Activated CD4-positive, alpha-beta T cell treated with anti-CD3 and anti-CD28 coated beads, Interleukin-2, amount 10 ng/mL, durations not matched to agents 24 days and 14 days (primary cell): ENCODE measurements around the gene COL4A2. TPM values are rescaled to one million over a fixed set of nuclear protein-coding genes. Genes with fewer than 3 reads are reported as not detected.
"Not testable (repeated sequence)": the region's sequence is repeated elsewhere in the genome, so short reads cannot be mapped to it uniquely, and the experiment has no call there.

Source experiments
- DNase-seq: peaks from one replicate; pipeline ENCODE4 v3.0.0; 2022
- H3K27ac Mint-ChIP-seq: one replicate; pipeline ENCODE4 v1.8.0; 2022; ENCODE audit warnings: mild to moderate bottlenecking, mixed read lengths
- H3K27me3 Mint-ChIP-seq: one replicate; pipeline ENCODE4 v1.8.0; 2022; ENCODE audit warnings: mixed read lengths
- H3K36me3 Mint-ChIP-seq: one replicate; pipeline ENCODE4 v1.8.0; 2022; ENCODE audit warnings: low read depth, mild to moderate bottlenecking, mixed read lengths
- H3K4me1 Mint-ChIP-seq: one replicate; pipeline ENCODE4 v1.8.0; 2021; ENCODE audit warnings: mixed read lengths
- H3K4me3 Mint-ChIP-seq: one replicate; pipeline ENCODE4 v1.8.0; 2022; ENCODE audit warnings: mild to moderate bottlenecking, moderate library complexity, mixed read lengths
- H3K9me3 Mint-ChIP-seq: one replicate; pipeline ENCODE4 v1.8.0; 2021; ENCODE audit warnings: mixed read lengths
- intact Hi-C: fragments of 100-400 bp; cut with micrococcal nuclease; formaldehyde crosslinking; loops from one replicate; pipeline ENCODE4 v1.15.1; 2023
- total RNA-seq: library from RNA; stranded (reverse); gene quantifications from 2 replicates; pipeline ENCODE4 v1.2.3, GENCODE V29; 2022

The COL4A2 gene
- total RNA-seq, 1 donor from 2014 or later, result not detected

DNA sequence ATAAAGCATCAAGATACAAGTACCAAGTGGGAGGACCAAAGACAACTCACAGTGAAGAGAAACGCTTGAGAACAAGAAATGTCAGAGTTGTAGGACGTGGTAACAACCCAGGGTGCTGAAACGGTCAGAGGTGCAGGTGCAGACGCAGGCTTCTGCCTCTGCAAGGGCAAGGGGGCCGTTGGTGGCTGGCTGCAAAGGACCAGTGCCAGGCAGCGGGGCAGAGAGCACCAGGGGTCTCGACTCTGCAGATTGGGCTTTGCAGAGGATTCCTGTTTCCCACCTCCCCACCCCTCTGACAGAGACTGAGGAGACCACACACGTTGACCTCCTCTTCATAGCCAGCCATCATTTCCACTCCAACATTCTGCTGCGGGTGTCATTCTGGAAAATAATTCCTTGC is 216.1 kb downstream of the COL4A2 start:
- H3K27me3 Mint-ChIP-seq, result no peaks in the 10 kb centered on the region
- no peaks in the 10 kb centered on the region for H3K36me3 Mint-ChIP-seq

DNA sequence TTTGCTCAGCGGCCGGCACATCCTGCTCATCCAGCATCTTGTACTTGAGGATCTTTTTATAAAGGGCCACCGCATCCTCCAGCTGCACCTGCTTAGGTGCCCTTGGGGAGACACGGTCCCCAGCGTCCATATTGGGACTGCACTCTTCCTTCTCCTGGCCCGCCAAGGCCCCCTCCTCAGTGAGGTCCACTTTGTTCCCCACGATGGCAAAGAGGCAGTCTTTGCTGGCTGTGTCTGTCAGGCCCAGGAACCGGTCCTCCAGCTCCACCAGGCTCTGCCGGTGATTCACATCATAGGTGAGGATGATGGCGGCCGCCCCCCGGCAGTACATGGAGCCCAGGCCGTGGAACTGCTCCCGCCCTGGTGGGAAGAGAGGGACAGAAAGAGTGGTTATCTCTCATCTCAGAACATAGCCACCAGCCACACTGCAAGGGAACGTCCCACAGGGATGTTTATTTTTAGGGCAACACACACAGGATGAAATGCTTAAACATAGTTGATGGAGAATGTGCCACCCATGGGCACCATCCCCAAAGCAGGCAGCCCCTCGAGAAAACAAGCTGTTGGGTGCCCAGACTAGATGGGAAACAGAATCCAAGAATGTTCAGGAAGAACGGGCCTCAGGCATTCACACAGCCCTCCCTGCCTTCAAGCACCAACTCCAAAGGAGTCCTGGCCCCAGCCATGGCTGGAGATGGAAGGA is 216.9 kb downstream of the COL4A2 start:
- Mint-ChIP-seq H3K27ac (no peak overlapping the region), H3K4me1 (peaks cover 20% of the 10 kb centered on the region), H3K9me3 (no peaks in the 10 kb centered on the region), H3K4me3 (no peak overlapping the region), H3K36me3 (no peaks in the 10 kb centered on the region), H3K27me3 (no peaks in the 10 kb centered on the region)
- intact Hi-C loops, result loop anchor here (5.0 kb wide), 1 partner anchor 263 kb away; no protein-coding TSS in a partner anchor
- no peak for DNase-seq

More for the DNA sequence above, 216.1 kb downstream of the COL4A2 start:
- Mint-ChIP-seq H3K4me1 (peaks cover 20% of the 10 kb centered on the region), H3K27ac (no peak overlapping the region), H3K9me3 (no peaks in the 10 kb centered on the region), H3K4me3 (no peak overlapping the region)
- DNase-seq, result no peak
- intact Hi-C loops, result loop anchor here (5.0 kb wide), 1 partner anchor 264 kb away; no protein-coding TSS in a partner anchor

DNA sequence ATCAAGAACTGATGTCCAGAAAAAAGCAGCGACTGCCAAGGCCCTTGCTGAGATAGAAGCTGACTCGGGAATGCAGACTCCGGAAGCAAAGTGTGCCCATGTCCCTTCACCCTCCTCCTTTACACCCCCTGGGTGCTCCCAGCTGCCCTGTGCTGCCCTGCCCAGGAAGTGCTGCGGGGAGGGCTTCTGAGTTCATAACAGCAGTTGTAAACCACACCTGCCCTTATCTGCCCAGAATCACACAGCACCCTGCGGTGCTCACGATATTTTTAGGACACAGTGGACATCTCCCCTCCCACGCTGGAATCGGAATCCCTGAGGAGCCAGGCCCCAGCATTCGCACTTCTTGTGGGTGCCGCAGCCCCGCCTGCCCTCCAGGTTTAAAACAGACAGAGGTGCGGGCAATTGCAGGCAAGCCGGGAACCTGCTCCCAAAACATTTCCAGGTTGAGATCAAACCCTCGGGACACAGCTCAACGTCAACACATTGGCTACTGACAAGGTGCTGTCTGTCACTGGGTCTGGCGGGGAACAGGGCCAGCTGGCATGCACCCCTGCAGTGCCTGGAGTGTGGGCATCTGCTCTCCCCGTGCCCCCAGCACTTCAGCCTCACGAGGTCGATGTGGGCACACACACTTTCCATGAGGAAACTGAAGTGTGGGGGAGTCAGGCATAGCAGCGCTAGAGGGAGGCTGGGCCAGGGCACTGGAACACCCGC is 217.6 kb downstream of the COL4A2 start:
- peaks cover 20% of the 10 kb centered on the region for H3K4me1 Mint-ChIP-seq
- H3K4me3 Mint-ChIP-seq, result no peak overlapping the region
- H3K36me3 Mint-ChIP-seq, result no peaks in the 10 kb centered on the region
- no peaks in the 10 kb centered on the region for H3K27me3 Mint-ChIP-seq
- intact Hi-C loops, result loop anchor here (5.0 kb wide), 1 partner anchor 263 kb away; no protein-coding TSS in a partner anchor
- no peaks in the 10 kb centered on the region for H3K9me3 Mint-ChIP-seq
- DNase-seq, result no peak
- no peak overlapping the region for H3K27ac Mint-ChIP-seq

DNA sequence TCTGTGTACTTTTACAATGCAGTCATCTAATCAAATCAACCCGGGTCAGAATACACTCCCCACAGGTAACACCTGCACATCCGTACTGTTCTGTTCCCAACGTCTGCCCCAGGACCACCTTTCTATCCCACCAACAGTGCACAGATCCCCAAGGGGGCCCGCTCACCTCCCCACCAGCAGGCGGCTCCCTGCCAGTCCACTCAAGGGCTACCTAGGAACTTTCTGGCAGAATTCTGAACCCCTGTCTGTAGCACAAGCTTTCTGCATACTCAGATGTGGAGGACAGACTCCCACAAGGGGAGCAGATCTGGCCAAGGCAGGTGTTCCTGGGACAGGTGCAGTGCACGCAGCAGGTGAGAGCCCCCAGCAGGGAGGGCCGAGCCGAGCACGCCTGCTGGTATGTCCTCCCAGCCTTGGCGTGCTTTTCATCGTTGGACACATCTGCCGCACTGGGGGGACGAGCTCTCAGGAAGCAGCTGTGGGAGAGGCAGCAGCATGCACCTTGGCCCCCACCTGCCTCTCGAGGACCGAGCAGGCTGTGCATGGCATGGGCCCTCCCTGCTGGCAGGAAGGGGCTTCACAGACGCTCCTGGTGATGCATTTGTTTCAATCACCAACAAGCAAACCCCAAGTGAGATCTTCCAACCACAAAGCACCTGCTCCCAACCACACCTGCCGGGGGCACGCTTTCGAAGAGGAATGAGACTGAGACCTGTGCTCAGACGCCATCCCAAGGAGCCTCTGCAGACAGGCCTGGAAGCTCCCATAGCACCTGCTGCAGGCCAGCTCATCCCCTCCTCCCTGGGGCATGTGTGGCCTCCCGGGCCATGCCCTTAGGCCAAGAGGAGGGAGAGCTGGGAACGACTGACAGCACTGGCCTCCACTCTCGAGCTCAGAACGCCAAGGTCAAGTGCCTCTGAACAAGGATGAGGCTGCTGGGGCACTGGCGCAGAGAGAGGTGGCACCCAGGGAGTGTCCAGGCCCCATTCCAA is 218.5 kb downstream of the COL4A2 start:
- Mint-ChIP-seq H3K27ac (no peak overlapping the region), H3K4me1 (peaks cover 20% of the 10 kb centered on the region), H3K9me3 (no peaks in the 10 kb centered on the region), H3K27me3 (no peaks in the 10 kb centered on the region), H3K4me3 (no peak overlapping the region), H3K36me3 (no peaks in the 10 kb centered on the region)
- intact Hi-C loops, result no loop called here
- DNase-seq, result no peak

DNA sequence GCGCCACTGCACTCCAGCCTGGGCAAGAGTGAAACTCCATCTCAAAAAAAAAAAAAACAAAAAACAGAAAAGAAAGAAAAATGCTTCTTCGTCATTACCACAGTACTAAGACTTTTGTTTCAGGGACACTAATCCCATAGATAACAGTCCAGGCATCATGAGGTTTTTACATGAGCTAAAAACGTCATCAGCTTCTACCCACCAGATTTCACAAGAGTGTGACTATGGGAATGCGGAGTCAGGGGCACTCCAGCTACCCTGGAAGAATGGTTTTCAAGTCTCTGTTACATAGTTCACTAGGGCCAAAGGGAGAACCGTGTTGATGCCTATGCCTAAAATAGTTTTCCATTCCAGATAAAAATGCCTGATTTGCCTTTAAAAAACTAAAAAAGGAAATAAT is 221.3 kb downstream of the COL4A2 start:
- no peaks in the 10 kb centered on the region for H3K27me3 Mint-ChIP-seq
- no peak overlapping the region for H3K27ac Mint-ChIP-seq
- H3K9me3 Mint-ChIP-seq, result no peaks in the 10 kb centered on the region
- H3K36me3 Mint-ChIP-seq, result no peaks in the 10 kb centered on the region
- no peak overlapping the region for H3K4me3 Mint-ChIP-seq
- H3K4me1 Mint-ChIP-seq, result peaks cover 17% of the 10 kb centered on the region
- DNase-seq, result no peak
- intact Hi-C loops, result no loop called here

DNA sequence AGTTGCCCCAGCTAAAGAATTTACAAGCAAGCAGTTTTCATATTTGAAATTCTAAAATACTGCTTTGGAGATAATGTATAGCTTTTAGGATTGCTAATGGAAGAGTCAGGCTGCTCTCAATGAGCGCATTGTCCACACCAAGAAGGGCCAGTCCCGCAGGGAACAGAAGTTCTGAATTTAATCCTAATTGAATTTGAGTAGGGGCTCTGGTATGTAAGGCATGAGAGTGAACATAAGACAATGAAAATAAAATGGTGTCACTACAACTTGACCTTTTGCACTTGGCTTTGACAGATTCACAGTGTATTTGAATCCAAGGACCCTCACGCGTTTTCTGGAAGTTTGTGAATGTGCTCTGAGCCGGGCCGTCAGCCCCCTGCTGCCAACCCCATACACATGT is 221.8 kb downstream of the COL4A2 start:
- no peaks in the 10 kb centered on the region for H3K9me3 Mint-ChIP-seq
- H3K4me1 Mint-ChIP-seq, result peaks cover 17% of the 10 kb centered on the region
- no peak for DNase-seq
- H3K36me3 Mint-ChIP-seq, result no peaks in the 10 kb centered on the region
- H3K27me3 Mint-ChIP-seq, result no peaks in the 10 kb centered on the region
- intact Hi-C loops, result no loop called here
- H3K4me3 Mint-ChIP-seq, result no peak overlapping the region
- no peak overlapping the region for H3K27ac Mint-ChIP-seq

DNA sequence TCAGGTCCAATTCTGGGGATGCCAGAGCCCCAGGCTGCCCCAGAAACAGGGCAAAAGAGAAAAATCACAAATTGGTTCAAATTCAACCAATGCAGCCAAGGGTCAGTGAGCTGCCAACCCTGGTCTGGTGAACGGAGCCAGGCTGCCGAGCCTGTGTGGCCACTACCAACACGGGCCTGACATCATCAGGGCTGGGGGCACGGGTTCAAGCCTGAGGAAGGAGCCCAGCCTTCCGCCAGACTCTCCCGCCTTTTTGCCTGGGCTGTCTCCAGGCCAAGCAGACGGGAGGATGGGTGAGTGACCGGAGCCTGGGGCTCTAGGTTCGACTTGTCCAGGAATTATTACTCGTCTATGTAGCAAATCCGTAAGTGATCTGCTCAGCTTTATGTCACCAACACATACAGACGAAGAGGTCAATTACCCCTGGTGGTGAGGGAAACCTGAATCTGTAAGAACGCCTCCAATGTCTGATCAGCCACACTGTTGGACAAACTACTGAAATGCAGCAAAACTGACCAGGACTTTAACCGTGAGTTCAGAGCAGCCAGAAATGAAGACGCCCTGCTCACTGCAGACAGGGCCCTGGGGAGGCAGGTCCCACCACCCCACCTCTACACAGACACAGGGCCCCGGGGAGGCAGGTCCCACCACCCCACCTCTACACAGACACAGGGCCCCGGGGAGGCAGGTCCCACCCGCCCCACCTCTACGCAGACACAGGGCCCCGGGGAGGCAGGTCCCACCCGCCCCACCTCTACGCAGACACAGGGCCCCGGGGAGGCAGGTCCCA is 222.6 kb downstream of the COL4A2 start:
- intact Hi-C loops, result no loop called here
- no peak for DNase-seq
- Mint-ChIP-seq H3K27me3 (no peaks in the 10 kb centered on the region), H3K4me3 (no peak overlapping the region), H3K4me1 (peaks cover 11% of the 10 kb centered on the region), H3K9me3 (no peaks in the 10 kb centered on the region), H3K36me3 (no peaks in the 10 kb centered on the region), H3K27ac (no peak overlapping the region)

DNA sequence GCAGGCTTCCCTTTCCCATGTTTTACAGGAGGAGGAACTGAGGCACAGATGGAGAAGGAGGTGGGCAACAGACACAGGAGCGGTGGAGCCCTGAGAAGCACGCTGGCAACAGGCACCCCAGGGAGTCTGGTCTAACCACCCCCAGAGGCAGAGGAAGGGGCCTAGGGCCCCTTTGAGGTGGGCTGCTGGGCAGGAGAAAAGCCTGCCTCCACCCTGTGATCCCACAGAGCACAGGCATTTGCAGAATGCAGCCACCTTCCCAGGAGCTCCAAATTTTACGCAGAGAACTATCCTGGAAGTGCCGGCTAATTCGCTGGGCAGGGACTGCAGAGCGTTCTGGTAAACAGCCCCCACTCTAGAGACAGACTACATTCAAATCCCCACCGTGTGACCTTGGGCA is 224.0 kb downstream of the COL4A2 start:
- no peak overlapping the region for H3K4me3 Mint-ChIP-seq
- intact Hi-C loops, result no loop called here
- H3K9me3 Mint-ChIP-seq, result no peaks in the 10 kb centered on the region
- H3K27me3 Mint-ChIP-seq, result no peaks in the 10 kb centered on the region
- H3K36me3 Mint-ChIP-seq, result no peaks in the 10 kb centered on the region
- DNase-seq, result no peak
- H3K27ac Mint-ChIP-seq, result no peak overlapping the region
- H3K4me1 Mint-ChIP-seq, result peaks cover 2% of the 10 kb centered on the region

DNA sequence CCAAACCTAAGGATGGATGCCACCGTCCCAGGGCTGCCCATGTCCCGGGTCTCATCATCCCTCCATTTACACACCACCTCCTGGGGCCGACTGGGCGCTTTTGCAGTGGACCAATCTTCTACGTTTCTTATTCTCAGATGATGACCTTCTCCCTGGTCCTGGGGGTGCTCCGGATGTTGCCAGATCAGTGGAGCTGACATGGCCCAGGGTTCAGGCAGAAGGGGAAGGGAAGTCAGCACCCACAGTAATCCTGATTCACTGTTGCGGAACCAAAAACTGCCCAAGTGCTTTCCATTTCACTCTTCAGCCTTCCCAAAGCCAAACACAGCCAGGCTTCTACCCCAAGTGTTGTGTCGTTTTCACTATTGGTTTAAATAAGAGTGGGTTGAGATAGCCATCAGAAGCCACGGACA is 224.6 kb downstream of the COL4A2 start:
- Mint-ChIP-seq H3K4me3 (no peak overlapping the region), H3K9me3 (no peaks in the 10 kb centered on the region), H3K27ac (no peak overlapping the region), H3K4me1 (peaks cover 4% of the 10 kb centered on the region), H3K27me3 (no peaks in the 10 kb centered on the region), H3K36me3 (no peaks in the 10 kb centered on the region)
- DNase-seq, result no peak
- intact Hi-C loops, result no loop called here

DNA sequence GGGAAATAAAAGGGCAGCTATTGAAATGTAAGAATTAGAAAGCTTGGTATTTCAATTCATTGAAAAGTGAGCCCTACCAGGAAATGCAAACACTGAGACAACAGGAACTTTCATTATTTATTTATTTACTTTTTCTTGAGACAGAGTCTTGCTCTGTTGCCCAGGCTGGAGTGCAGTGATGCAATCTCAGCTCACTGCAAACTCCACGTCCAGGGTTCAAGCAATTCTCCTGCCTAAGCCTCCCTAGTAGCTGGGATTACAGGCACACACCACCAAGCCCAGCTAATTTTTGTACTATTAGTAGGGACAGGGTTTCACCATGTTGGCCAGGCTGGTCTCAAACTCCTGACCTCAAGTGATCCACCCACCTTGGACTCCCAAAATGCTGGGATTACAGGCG is 225.2 kb downstream of the COL4A2 start:
- H3K9me3 Mint-ChIP-seq, DNase-seq, H3K4me1 Mint-ChIP-seq, H3K27ac Mint-ChIP-seq, intact Hi-C loops, H3K4me3 Mint-ChIP-seq, H3K36me3 Mint-ChIP-seq, H3K27me3 Mint-ChIP-seq: not testable (repeated sequence)

DNA sequence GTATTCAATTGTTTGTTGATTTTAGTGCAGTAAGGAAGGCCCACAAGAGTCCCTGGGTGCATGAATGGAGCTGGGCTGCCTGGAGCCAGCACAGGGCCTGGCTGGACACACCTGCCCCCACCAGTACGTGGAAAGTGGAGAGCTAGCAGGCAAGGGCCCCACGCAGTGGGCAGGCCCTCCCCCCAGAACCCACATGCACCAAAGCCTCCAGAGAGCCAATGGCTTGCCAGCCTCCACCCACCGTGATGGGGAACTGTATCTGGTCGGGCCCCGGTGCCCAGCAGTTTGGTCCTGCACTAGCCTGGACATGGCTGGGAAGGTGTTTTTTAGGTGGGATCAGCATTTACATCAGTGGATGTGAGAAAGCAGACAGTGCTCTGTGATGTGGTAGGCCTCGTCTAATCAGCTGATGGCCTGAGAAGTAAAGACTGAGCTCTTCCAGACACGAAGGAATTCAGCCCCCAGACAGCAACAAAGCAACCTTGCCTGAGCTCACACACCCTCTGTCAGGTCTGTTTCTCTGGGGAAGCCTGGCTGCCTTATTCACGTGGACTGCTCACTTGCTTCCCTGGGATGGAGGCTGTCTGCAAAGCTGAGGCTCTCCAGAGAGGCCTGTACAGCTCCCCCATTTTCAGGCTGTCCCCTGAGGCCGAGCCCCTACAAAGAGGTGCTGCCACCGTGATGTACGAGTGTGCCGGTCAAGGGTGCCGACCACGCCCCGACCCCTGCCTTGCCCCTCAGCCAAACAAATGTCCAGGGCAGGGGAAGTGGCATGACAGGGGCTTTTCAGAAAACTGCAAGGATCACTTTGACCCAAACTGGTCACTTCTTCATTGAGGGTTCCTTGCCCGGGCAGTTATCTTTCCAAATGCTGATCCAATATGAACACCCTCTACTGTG is 226.9 kb downstream of the COL4A2 start:
- Mint-ChIP-seq H3K27ac (no peak overlapping the region), H3K27me3 (no peaks in the 10 kb centered on the region), H3K9me3 (no peaks in the 10 kb centered on the region), H3K36me3 (no peaks in the 10 kb centered on the region), H3K4me1 (peaks cover 4% of the 10 kb centered on the region), H3K4me3 (no peak overlapping the region)
- intact Hi-C loops, result no loop called here
- no peak for DNase-seq

DNA sequence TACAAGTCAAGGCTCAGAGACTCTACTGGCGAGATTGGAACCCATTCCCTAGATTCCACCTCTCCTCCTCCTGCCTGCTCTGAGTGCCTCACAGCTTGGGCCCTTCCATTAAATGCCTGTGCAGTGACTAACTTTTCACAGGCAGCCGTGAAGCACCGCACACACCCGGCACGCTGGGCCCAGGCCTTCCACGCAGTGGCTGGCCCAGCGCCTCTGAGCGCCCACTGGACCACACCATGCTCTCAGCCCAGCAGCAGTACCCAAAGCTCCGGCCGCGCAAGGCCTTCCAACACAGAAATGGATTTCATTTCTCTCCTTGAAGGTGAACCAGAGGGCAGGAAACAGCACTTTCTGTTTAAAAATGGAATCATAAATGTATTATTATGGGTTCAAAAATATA is 228.4 kb downstream of the COL4A2 start:
- intact Hi-C loops, result no loop called here

More for the DNA sequence above, 228.4 kb downstream of the COL4A2 start:
- Mint-ChIP-seq H3K27me3 (no peaks in the 10 kb centered on the region), H3K27ac (no peak overlapping the region), H3K9me3 (no peaks in the 10 kb centered on the region), H3K4me1 (peaks cover 7% of the 10 kb centered on the region), H3K4me3 (no peak overlapping the region), H3K36me3 (no peaks in the 10 kb centered on the region)
- DNase-seq, result no peak
